RWPE1 (cell line): Measurements from ENCODE around the gene CBX2.
A peak's percentile ranks its signal among the peaks of the same experiment; 100 is the strongest.

Experiments
- CTCF ChIA-PET: fragments of 350-600 bp; sonication (Branson Sonifier 250); formaldehyde crosslinking; extraction: SDS; loops from one replicate; lab custom pipeline; 2021; lab: Yijun Ruan, JAX
- POLR2A ChIA-PET: fragments of 400-600 bp; formaldehyde crosslinking; extraction: SDS; loops from one replicate; lab custom pipeline; 2020; ENCODE audit warnings: antibody characterized with exemption; ENCODE audit not compliant: low non-redundant PET; lab: Yijun Ruan, JAX
- DNase-seq: peaks from one replicate; pipeline ENCODE4 v3.0.0; 2012; ENCODE audit warnings: low spot score
- H3K27ac ChIP-seq: fragments of 450-650 bp; 2 replicates; pipeline ENCODE4 v1.5.1; 2017
- CTCF ChIP-seq: fragments of 450-650 bp; conservative IDR thresholded peaks from 2 replicates; pipeline ENCODE4 v1.5.1; 2017; ENCODE audit warnings: low read depth, mild to moderate bottlenecking

CBX2 gene

DNA sequence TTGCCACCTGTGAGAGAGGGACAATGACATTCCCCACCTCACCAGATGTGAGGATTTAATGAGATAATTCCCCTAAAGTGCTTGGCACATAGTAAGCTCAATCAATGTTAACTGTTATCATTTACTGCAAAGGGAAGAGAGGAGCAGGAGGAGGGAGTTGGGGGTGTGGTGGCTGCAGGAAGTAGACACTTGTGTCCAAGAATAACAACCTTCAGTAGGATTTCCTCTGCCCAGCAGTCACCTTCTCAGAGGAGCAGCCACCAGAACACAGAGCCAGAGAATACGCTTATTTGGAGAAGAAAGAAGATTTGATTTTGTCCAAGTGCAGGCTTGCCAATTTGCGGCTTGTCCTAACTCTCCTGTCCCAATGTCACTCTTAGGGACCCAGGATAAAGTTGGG is 51.1 kb downstream of the CBX2 start:
- TF ChIP-seq CTCF = no peak
- ChIA-PET POLR2A (interaction anchor here (0.6 kb wide), 1 partner anchor 161 kb away, joined by 4 read pairs; no protein-coding TSS in a partner anchor), CTCF (no interaction called here)
- H3K27ac ChIP-seq = no peak overlapping the region
- no peak for DNase-seq

GRCh38 chr17:79829457-79829856 is 51.5 kb downstream of the CBX2 start:
- ChIA-PET CTCF (no interaction called here), POLR2A (interaction anchor here (0.5 kb wide), 2 partner anchors 32 to 81 kb away, joined by 3 read pairs; no protein-coding TSS in a partner anchor)
- TF ChIP-seq CTCF = no peak
- no peak overlapping the region for H3K27ac ChIP-seq
- DNase-seq = no peak

- DNase-seq = no peak
- no peak for TF ChIP-seq CTCF
- POLR2A ChIA-PET = interaction anchor here (0.8 kb wide), 1 partner anchor 39 kb away, joined by 4 read pairs; no protein-coding TSS in a partner anchor
- CTCF ChIA-PET = interaction anchor here (1.0 kb wide), 1 partner anchor 53 kb away, joined by 3 read pairs; no protein-coding TSS in a partner anchor
- H3K27ac ChIP-seq = no peak overlapping the region
Measured at GRCh38 chr17:79830303-79830702, 52.4 kb downstream of the CBX2 start.

- no peak for DNase-seq
- no peak for TF ChIP-seq CTCF
- H3K27ac ChIP-seq = no peak overlapping the region; the same call in 1 of the 2 replicates
- ChIA-PET POLR2A (interaction anchor here (0.8 kb wide), 1 partner anchor 39 kb away, joined by 4 read pairs; no protein-coding TSS in a partner anchor), CTCF (interaction anchor here (0.6 to 1.0 kb wide), 2 partner anchors 54 to 67 kb away, joined by 3 read pairs; no protein-coding TSS in a partner anchor)
Measured at GRCh38 chr17:79830763-79831264, 52.9 kb downstream of the CBX2 start.

GRCh38 chr17:79831265-79832217 is 53.6 kb downstream of the CBX2 start:
- DNase-seq = no peak

More at GRCh38 chr17:79831265-79832217, 53.6 kb downstream of the CBX2 start:
- POLR2A ChIA-PET = no interaction called here
- TF ChIP-seq CTCF = no peak
- CTCF ChIA-PET = interaction anchor here (0.6 kb wide), 1 partner anchor 68 kb away, joined by 3 read pairs; no protein-coding TSS in a partner anchor
- peak overlapping the region; percentile 31; the same call in 1 of the 2 replicates for H3K27ac ChIP-seq
